Measurements from ENCODE around the gene TET3.

Gene TET3

GRCh38 chr2:73964223-73964622 lies 20.5 kb upstream of the TET3 start:
- DNase-seq (ENCODE audit: low read depth in 2 of 2): no peak

- no peak for DNase-seq (ENCODE audit: low read depth in 2 of 2)
These were observed 19.7 kb upstream of the TET3 start for GRCh38 chr2:73965053-73965452.

GRCh38 chr2:73968357-73968937 lies 16.3 kb upstream of the TET3 start:
- no peak for DNase-seq (ENCODE audit: low read depth in 2 of 2)

GRCh38 chr2:73969356-73969755 lies 15.4 kb upstream of the TET3 start:
- no peak for DNase-seq (ENCODE audit: low read depth in 2 of 2)

GRCh38 chr2:73970141-73970803 lies 14.4 kb upstream of the TET3 start:
- no peak for DNase-seq (ENCODE audit: low read depth in 2 of 2)

GRCh38 chr2:73970850-73971471 lies 13.7 kb upstream of the TET3 start:
- no peak for DNase-seq (ENCODE audit: low read depth in 2 of 2)

- no peak for DNase-seq (ENCODE audit: low read depth in 2 of 2)
These were observed 13.0 kb upstream of the TET3 start for GRCh38 chr2:73971722-73972121.

GRCh38 chr2:73972846-73973245 lies 11.9 kb upstream of the TET3 start:
- DNase-seq (ENCODE audit: low read depth in 2 of 2): no peak

GRCh38 chr2:73975731-73976130 lies 9.0 kb upstream of the TET3 start:
- DNase-seq (ENCODE audit: low read depth in 2 of 2): no peak

- no peak for DNase-seq (ENCODE audit: low read depth in 2 of 2)
These were observed 7.9 kb upstream of the TET3 start for GRCh38 chr2:73976803-73977202.

GRCh38 chr2:73977466-73977865 lies 7.2 kb upstream of the TET3 start:
- no peak for DNase-seq (ENCODE audit: low read depth in 2 of 2)

- DNase-seq (ENCODE audit: low read depth in 2 of 2): peak in 1 of 2 donors; percentile 36
These were observed 5.7 kb upstream of the TET3 start for GRCh38 chr2:73979021-73979420.

GRCh38 chr2:73979686-73980085 lies 5.0 kb upstream of the TET3 start:
- DNase-seq (ENCODE audit: low read depth in 2 of 2): no peak

GRCh38 chr2:73980566-73980965 lies 4.1 kb upstream of the TET3 start:
- no peak for DNase-seq (ENCODE audit: low read depth in 2 of 2)

- DNase-seq (ENCODE audit: low read depth in 2 of 2): no peak
These were observed 3.4 kb upstream of the TET3 start for GRCh38 chr2:73981081-73982001.

GRCh38 chr2:73982140-73982617 lies 2.5 kb upstream of the TET3 start:
- DNase-seq (ENCODE audit: low read depth in 2 of 2): no peak

- no peak for DNase-seq (ENCODE audit: low read depth in 2 of 2)
These were observed 1.1 kb upstream of the TET3 start for GRCh38 chr2:73983322-73984202.

- DNase-seq (ENCODE audit: low read depth in 2 of 2): peak in 1 of 2 donors; percentile 32
These were observed 205 bp downstream of the TET3 start for GRCh38 chr2:73984922-73985307.

- DNase-seq (ENCODE audit: low read depth in 2 of 2): no peak
These were observed 786 bp downstream of the TET3 start for GRCh38 chr2:73985308-73986084.

GRCh38 chr2:73986085-73986681 lies 1.5 kb downstream of the TET3 start:
- DNase-seq (ENCODE audit: low read depth in 2 of 2): no peak

Data from stimulated activated CD8-positive, alpha-beta memory T cell treated with anti-CD3 and anti-CD28 coated beads, Interleukin-7, amount 100 ng/mL, for 1 hour (primary cell).